GM19467 (cell line): ENCODE data around the gene CH25H.
"Not testable (repeated sequence)": the region's sequence is repeated elsewhere in the genome, so short reads cannot be mapped to it uniquely, and the experiment has no call there.

ENCODE experiments used
- ATAC-seq: cut with Tn5 transposase; IDR thresholded peaks from one replicate; pipeline ENCODE4 v1.9.1; 2021; ENCODE audit warnings: mild to moderate bottlenecking, moderate library complexity; ENCODE audit not compliant: unreplicated experiment

CH25H gene

GRCh38 chr10:89203237-89203636, 3.9 kb downstream of the CH25H start:
- no peak for ATAC-seq

- no peak for ATAC-seq
These were observed 5.1 kb downstream of the CH25H start for GRCh38 chr10:89202033-89202425.

GRCh38 chr10:89201345-89202032, 5.6 kb downstream of the CH25H start:
- ATAC-seq = no peak

- ATAC-seq = no peak
These were observed 9.6 kb downstream of the CH25H start for GRCh38 chr10:89197473-89197872.

GRCh38 chr10:89191301-89191700, 15.8 kb downstream of the CH25H start:
- not testable (repeated sequence) for ATAC-seq

GRCh38 chr10:89189211-89189734, 17.8 kb downstream of the CH25H start:
- no peak for ATAC-seq

GRCh38 chr10:89185658-89186057, 21.5 kb downstream of the CH25H start:
- no peak for ATAC-seq

- ATAC-seq = no peak
These were observed 22.5 kb downstream of the CH25H start for GRCh38 chr10:89184638-89185037.

- no peak for ATAC-seq
These were observed 23.5 kb downstream of the CH25H start for GRCh38 chr10:89183571-89183970.

GRCh38 chr10:89182894-89183293, 24.2 kb downstream of the CH25H start:
- no peak for ATAC-seq

GRCh38 chr10:89175816-89176215, 31.3 kb downstream of the CH25H start:
- ATAC-seq = no peak

- no peak for ATAC-seq
These were observed 34.0 kb downstream of the CH25H start for GRCh38 chr10:89173075-89173474.

- ATAC-seq = no peak
These were observed 35.1 kb downstream of the CH25H start for GRCh38 chr10:89171996-89172395.

- ATAC-seq = no peak
These were observed 35.7 kb downstream of the CH25H start for GRCh38 chr10:89171263-89171872.

GRCh38 chr10:89168354-89168900, 38.7 kb downstream of the CH25H start:
- not testable (repeated sequence) for ATAC-seq

- no peak for ATAC-seq
These were observed 39.2 kb downstream of the CH25H start for GRCh38 chr10:89167915-89168314.

GRCh38 chr10:89165923-89166322, 41.2 kb downstream of the CH25H start:
- ATAC-seq = no peak

GRCh38 chr10:89164920-89165319, 42.2 kb downstream of the CH25H start:
- no peak for ATAC-seq

- ATAC-seq = peak; percentile 10
These were observed 43.0 kb downstream of the CH25H start for GRCh38 chr10:89164080-89164479.

GRCh38 chr10:89163265-89163995, 43.7 kb downstream of the CH25H start:
- peak; percentile 99 for ATAC-seq

GRCh38 chr10:89162596-89162995, 44.5 kb downstream of the CH25H start:
- no peak for ATAC-seq
